Motor neuron (in vitro differentiated cells): ENCODE data around the gene KIF18A. TPM values are rescaled to one million over a fixed set of nuclear protein-coding genes. Genes with fewer than 3 reads are reported as not detected.

ENCODE experiments used
- ATAC-seq, 8 experiments: fragments of 200-7000 bp; cut with Tn5 transposase; replicated peaks in 6 of 8; 2 replicates each; pipeline ENCODE4 v1.8.0; 2021; ENCODE audit warnings: mild to moderate bottlenecking in 8 of 8, moderate library complexity in 8 of 8
- H3K27ac ChIP-seq, 2 donors: fragments of 250-450 bp; sonication (Bioruptor Pico); 2 replicates each; pipeline ENCODE4 v1.9.0; 2021; ENCODE audit warnings: antibody characterized with exemption in 2 of 2, mild to moderate bottlenecking in 2 of 2, moderate library complexity in 1 of 2
- H3K4me1 ChIP-seq, 2 donors: fragments of 250-450 bp; sonication (Bioruptor Pico); replicated peaks in 1 of 2; 2 replicates each; pipeline ENCODE4 v1.6.1; 2021; ENCODE audit warnings: antibody characterized with exemption in 2 of 2, mild to moderate bottlenecking in 2 of 2, moderate library complexity in 1 of 2
- H3K4me3 ChIP-seq, 5 donors: fragments of 250-450 bp; sonication (Bioruptor Pico); 2 replicates each; pipeline ENCODE4 v1.9.0; 2021; ENCODE audit warnings: antibody characterized with exemption in 5 of 5, mild to moderate bottlenecking in 5 of 5, moderate library complexity in 4 of 5
- WGBS, 10 experiments: fragments of 450-650 bp; shearing (Covaris generic); methylation state at CpG; one replicate each; pipeline ENCODE4 v1.0.0; 2022; 5-methylcytosine and 5-hydroxymethylcytosine counted together
- in situ Hi-C, 9 experiments: fragments of 400-800 bp; cut with MboI; loops; one replicate each; pipeline ENCODE4 v1.15.0; 2021; ENCODE audit warnings: low sequenced_read_pairs in 9 of 9, low pct_unique_long_range_greater_than_20kb in 2 of 9; ENCODE audit not compliant: unreplicated experiment in 9 of 9
- total RNA-seq, 8 experiments: library from RNA; unstranded; fragments of 300-600 nt; gene quantifications; 2 replicates each; pipeline versions ENCODE4 v1.2.3 to v1.2.4, GENCODE V29; 2022

The KIF18A gene
- total RNA-seq, 8 experiments from 2014 or later: 0.86 to 17.8 (median 2.4) TPM

DNA sequence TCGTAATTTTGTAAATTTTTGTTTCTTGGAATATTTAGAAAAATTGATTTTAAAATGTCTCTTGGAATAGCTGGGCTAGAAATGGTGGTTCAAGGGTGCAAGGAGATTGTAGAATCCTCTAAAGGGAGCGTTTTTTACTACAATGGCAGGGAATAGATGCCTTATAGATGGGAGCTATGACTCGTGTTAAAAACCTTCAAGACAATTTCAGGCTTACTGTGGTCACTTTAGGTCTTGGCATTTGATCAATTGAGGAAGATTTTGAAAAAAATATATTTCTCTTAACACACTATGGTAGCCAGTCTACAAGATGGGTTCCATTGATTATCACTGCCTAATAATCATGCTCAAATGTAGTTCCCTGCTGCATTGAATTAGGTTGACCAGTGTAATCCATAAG is 25.2 kb upstream of the KIF18A start:
- Histone ChIP-seq H3K4me3 (no peak overlapping the region), H3K27ac (no peak overlapping the region), H3K4me1 (no peaks in the 10 kb centered on the region)
- in situ Hi-C loops: loop anchor here in 1 of 9 experiments (25.0 kb wide), 1 partner anchor 421 kb away; the partner anchor contains the start of gene BDNF
- ATAC-seq: no peak
- 86 to 100% (median 96%) methylated on average over 1 to 3 of the region's 3 CpGs for WGBS, 10 experiments

DNA sequence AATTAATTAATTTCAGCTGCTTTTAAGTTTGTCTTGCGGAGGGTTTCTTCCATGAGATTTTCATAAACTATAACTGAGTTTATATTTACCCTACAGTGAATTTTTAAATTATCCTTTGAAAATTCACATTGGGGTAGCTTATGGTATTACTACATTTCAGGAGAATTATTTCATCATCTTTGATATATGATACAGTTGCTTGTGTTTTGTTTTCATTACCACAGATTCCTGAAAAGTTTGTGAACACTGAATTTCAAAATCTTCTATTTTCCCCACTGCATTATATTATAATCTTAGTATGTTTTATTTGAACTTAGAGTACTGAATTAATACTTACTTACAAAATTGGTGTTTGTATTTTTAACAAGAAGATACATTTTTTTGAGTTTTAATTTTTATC is 24.6 kb upstream of the KIF18A start:
- Histone ChIP-seq H3K4me3 (no peak overlapping the region), H3K4me1 (no peaks in the 10 kb centered on the region), H3K27ac (no peak overlapping the region)
- no peak for ATAC-seq
- WGBS, 10 experiments: 17 to 100% (median 60%) methylated on average over 1 of the region's 1 CpG; no CpG with 5 or more reads in 3 of the 10 experiments
- in situ Hi-C loops: loop anchor here in 1 of 9 experiments (25.0 kb wide), 1 partner anchor 420 kb away; the partner anchor contains the start of gene BDNF

GRCh38 chr11:28123151-28123581 is 15.2 kb upstream of the KIF18A start:
- H3K4me1 ChIP-seq: no peaks in the 10 kb centered on the region
- no peak overlapping the region for H3K27ac ChIP-seq
- H3K4me3 ChIP-seq: no peak overlapping the region
- in situ Hi-C loops: no loop called here
- ATAC-seq: peak in 2 of 8 experiments; percentile 44 to 53
- 40 to 90% (median 77%) methylated on average over 1 to 3 of the region's 3 CpGs; no CpG with 5 or more reads in 2 of the 10 experiments for WGBS, 10 experiments

DNA sequence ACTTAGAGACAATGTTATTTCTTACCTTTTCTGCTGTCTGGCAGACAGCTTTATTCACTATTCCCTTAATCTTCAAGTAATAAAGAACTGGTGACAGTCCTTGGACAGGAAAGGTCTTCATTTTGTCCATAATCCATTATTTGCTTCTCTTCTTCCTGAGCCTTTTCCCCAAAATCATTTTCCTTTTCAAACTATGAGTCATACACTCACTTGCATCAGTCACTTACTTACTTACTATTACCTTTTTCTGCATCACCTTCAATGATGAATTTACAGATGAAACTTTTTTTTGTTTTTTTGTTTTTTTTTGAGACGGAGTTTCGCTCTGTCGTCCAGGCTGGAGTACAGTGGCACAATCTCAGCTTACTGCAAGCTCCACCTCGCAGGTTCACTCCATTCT is 9.8 kb upstream of the KIF18A start:
- WGBS, 10 experiments: 92 to 100% (median 100%) methylated on average over 2 to 4 of the region's 4 CpGs; no CpG with 5 or more reads in 1 of the 10 experiments
- no peak overlapping the region for H3K4me3 ChIP-seq
- in situ Hi-C loops: no loop called here
- no peaks in the 10 kb centered on the region for H3K4me1 ChIP-seq
- ATAC-seq: no peak
- no peak overlapping the region for H3K27ac ChIP-seq

- no peak for ATAC-seq
- in situ Hi-C loops: no loop called here
- Histone ChIP-seq H3K27ac (no peak overlapping the region), H3K4me3 (no peak overlapping the region), H3K4me1 (peaks cover 0 to 10% of the 10 kb centered on the region in 2 donors)
- 40 to 100% (median 91%) methylated on average over 1 of the region's 1 CpG; no CpG with 5 or more reads in 5 of the 10 experiments for WGBS, 10 experiments
Measured at GRCh38 chr11:28114731-28115130, 6.8 kb upstream of the KIF18A start.

DNA sequence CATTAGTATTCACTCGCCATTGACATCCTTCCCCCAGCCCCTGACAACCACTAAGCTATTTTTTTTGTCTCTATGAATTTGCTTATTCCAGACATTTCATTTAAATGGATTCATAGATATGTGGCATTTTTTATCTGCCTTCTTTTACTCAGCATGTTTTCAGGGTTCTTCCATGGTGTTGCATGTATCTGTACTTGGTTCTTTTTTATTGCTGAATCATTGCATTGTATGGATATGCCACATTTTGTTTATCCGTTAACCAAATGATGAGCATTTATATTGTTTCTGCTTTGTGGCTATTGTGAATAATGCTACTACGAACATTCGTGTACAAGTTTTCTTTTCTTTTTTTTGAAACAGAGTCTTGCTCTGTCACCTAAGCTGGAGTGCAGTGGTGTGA is 6.2 kb upstream of the KIF18A start:
- in situ Hi-C loops: no loop called here
- Histone ChIP-seq H3K4me1 (peaks cover 3 to 16% of the 10 kb centered on the region in 2 donors), H3K4me3 (no peak overlapping the region), H3K27ac (no peak overlapping the region)
- WGBS, 10 experiments: 91 to 100% (median 98%) methylated on average over 1 to 4 of the region's 4 CpGs
- no peak for ATAC-seq

- H3K4me3 ChIP-seq: peak overlapping the region; percentile 53 to 94 (median 73)
Measured at GRCh38 chr11:28110821-28111200, 2.9 kb upstream of the KIF18A start.

DNA sequence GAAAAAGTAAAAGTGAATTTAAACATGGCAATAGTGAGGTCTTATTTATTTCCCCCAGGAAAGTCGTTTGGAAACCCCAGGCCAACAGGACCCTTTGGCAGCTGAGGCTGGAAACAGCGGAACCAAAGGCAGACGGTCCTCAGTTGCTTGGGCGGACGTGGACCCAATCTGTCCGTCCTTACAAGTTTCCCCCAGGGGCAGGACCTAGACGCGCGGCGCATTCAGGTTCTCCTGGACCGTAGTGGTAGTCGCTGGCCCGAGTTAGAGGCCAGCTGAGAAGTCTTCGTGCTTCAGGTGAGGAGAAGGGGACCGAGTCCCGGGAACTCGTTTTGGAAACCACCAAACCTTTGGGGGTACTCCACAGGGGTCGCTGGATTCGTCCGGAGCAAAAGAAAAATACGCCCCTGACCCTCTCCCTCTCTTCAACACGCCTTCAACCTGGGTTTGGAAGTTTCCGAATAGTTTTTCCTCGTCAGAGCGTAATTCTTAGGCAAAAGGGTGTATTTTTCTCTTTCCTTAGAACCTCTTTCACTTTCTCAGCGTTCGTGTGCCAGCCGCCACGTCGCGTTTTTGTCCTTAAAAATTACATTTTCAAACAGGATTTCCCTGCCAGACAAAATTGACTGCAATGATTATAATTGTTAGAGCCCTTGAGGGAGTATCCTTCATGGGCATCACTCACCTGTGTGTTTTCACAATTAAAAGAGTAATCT is 2.3 kb upstream of the KIF18A start:
- peak overlapping the region; percentile 45 to 71 for H3K27ac ChIP-seq

More at GRCh38 chr11:28110821-28111200, 2.9 kb upstream of the KIF18A start:
- peaks cover 3 to 18% of the 10 kb centered on the region in 2 donors for H3K4me1 ChIP-seq
- in situ Hi-C loops: no loop called here
- H3K27ac ChIP-seq: no peak overlapping the region
- ATAC-seq: no peak

GRCh38 chr11:28108958-28109357 is 1.0 kb upstream of the KIF18A start:
- Histone ChIP-seq H3K4me1 (peaks cover 3 to 27% of the 10 kb centered on the region in 2 donors), H3K27ac (no peak overlapping the region), H3K4me3 (peak overlapping the region; percentile 43 to 92 (median 53))
- ATAC-seq: no peak
- 13 to 71% (median 44%) methylated on average over 3 of the region's 3 CpGs; no CpG with 5 or more reads in 2 of the 10 experiments for WGBS, 10 experiments
- in situ Hi-C loops: no loop called here

More for the DNA sequence above, 2.3 kb upstream of the KIF18A start:
- Histone ChIP-seq H3K4me3 (peak overlapping the region; percentile 53 to 94 (median 73)), H3K4me1 (peaks cover 3 to 22% of the 10 kb centered on the region in 2 donors)
- ATAC-seq: peak; percentile 25 to 46 (median 28)
- WGBS, 10 experiments: 0 to 8% (median 1%) methylated on average over 8 to 19 of the region's 31 CpGs
- in situ Hi-C loops: no loop called here

- 0 to 3% (median 1%) methylated on average over 1 to 11 of the region's 11 CpGs; no CpG with 5 or more reads in 1 of the 10 experiments for WGBS, 10 experiments
- in situ Hi-C loops: no loop called here
- Histone ChIP-seq H3K4me3 (peak overlapping the region; percentile 43 to 92 (median 53)), H3K27ac (no peak overlapping the region), H3K4me1 (peaks cover 3 to 29% of the 10 kb centered on the region in 2 donors)
- ATAC-seq: no peak
Measured at GRCh38 chr11:28107191-28107749, 686 bp downstream of the KIF18A start.

GRCh38 chr11:28106353-28107043 is 1.5 kb downstream of the KIF18A start:
- no peak overlapping the region for H3K27ac ChIP-seq
- in situ Hi-C loops: no loop called here
- ATAC-seq: no peak
- H3K4me3 ChIP-seq: peak overlapping the region in 2 of 5 donors; percentile 5 to 50
- WGBS, 10 experiments: 70 to 89% (median 79%) methylated on average over 3 to 14 of the region's 14 CpGs
- peaks cover 3 to 29% of the 10 kb centered on the region in 2 donors for H3K4me1 ChIP-seq

DNA sequence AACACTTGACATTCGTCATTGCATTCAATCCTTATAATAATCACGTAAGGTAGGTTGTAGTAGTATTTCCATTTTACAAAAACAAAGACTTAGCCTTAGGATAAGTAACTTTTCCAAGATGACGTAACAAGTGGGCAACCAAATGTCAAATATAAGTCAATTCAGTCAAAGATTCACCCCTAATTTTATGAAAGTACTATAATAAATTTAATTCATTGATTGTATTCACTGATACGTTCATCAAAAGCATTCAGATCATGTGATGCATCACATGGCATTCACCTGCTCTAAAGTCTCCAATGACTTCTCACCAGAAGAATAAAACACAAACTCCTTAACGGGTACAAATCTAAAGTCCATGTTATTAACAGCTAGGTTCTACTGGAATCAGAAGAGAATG is 2.1 kb downstream of the KIF18A start:
- WGBS, 10 experiments: 66 to 92% (median 80%) methylated on average over 1 to 5 of the region's 5 CpGs; no CpG with 5 or more reads in 1 of the 10 experiments
- ATAC-seq: no peak
- in situ Hi-C loops: no loop called here
- Histone ChIP-seq H3K27ac (no peak overlapping the region), H3K4me1 (peaks cover 3 to 26% of the 10 kb centered on the region in 2 donors), H3K4me3 (peak overlapping the region in 1 of 5 donors; percentile 5)

DNA sequence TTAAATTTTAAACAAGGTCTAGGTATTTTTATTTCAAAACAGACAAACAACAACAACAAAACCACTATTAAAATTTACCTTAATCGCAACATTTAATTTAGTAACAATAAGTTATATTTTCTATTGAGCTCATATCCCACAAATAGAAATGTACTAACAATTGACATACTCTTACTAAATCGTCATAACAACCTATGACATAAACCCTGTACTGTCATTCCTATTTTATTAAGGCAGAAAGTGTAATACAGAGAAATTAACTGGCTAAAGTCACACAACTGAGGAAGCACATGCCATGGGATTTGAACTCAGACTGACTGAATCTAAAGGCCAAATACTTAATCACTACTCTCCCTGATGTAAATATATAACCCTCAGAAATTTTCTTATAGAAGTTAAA is 3.0 kb downstream of the KIF18A start:
- 60 to 100% (median 88%) methylated on average over 1 to 2 of the region's 2 CpGs for WGBS, 10 experiments

More for the DNA sequence above, 3.0 kb downstream of the KIF18A start:
- ATAC-seq: no peak
- peaks cover 3 to 22% of the 10 kb centered on the region in 2 donors for H3K4me1 ChIP-seq
- in situ Hi-C loops: no loop called here
- no peak overlapping the region for H3K4me3 ChIP-seq
- H3K27ac ChIP-seq: no peak overlapping the region
